HAP-1 (cell line): Measurements from ENCODE around the gene DOK4.

Experiments
- DNase-seq, 2 experiments: peaks; one replicate each; pipeline ENCODE4 v3.0.0-alpha.2; 2016 to 2020; ENCODE audit warnings: low spot score in 2 of 2
- H3K27me3 ChIP-seq: fragments of 250-450 bp; sonication (Bioruptor Pico); 2 replicates; pipeline ENCODE4 v1.5.1; 2020; ENCODE audit warnings: low read depth, mild to moderate bottlenecking, moderate library complexity
- H3K36me3 ChIP-seq: fragments of 250-450 bp; sonication (Bioruptor Pico); replicated peaks from 2 replicates; pipeline ENCODE4 v1.5.1; 2020; ENCODE audit warnings: mild to moderate bottlenecking
- H3K4me1 ChIP-seq: fragments of 250-450 bp; sonication (Bioruptor Pico); 2 replicates; pipeline ENCODE4 v1.5.1; 2020; ENCODE audit warnings: mild to moderate bottlenecking
- H3K4me3 ChIP-seq: fragments of 250-450 bp; sonication (Bioruptor Pico); 2 replicates; pipeline ENCODE4 v1.5.1; 2020; ENCODE audit warnings: mild to moderate bottlenecking, moderate library complexity
- H3K9me3 ChIP-seq: fragments of 250-450 bp; sonication (Bioruptor Pico); 2 replicates; pipeline ENCODE4 v1.5.1; 2020; ENCODE audit warnings: mild to moderate bottlenecking, moderate library complexity
- in situ Hi-C: fragments of 300-500 bp; cut with MboI; formaldehyde crosslinking; loops from 3 replicates; pipeline ENCODE4 v1.14.3; 2020; ENCODE audit warnings: low sequenced_read_pairs, inconsistent platforms, mixed read lengths

The DOK4 gene

DNA sequence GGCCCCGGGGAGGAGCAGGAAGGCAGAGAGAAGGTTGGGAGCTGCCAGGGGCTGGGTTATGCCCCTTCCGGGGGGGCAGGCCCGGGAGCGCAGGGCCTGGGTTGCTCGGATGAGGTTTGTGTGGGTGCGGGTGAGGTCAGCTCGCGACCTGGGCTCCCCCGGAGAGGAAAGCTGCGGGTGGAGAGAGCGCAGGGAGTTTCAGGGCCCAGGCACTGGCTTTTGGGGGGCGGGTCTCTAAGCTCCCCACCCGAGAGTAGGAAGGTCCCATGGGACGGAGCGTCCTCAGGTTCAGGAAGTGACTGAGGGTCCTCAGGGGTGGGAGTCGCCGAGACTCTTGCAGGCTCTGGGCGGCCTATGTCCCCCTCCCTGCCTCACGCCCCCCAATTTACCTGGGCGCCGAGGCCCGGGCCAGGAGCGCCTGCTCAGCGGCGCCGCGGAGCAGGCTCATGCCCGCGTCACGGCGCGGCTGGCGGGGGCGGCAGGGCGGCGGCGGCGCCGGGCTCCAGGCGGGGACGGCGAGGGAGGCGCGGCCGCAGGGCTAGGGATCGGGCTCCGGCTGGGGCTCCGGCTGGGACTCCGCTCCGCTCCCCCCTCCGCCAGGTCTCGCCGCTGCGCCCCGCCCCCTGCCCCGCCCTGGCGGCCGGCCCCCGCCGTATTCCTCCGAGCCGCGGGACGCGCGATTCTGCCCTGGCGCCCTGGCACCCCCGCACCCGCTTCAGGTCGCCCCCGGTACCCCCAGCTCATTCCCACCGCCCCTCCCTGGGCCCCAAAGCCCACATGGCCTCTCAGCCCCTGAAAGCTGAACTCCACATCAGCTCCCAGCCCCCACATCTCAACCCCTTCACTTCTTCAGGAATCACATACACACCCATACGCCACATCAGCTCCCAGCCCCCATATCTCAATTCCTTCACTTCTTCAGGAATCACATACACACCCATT is at the start of gene DOK4:
Gene DOK4 (minus strand): TSS at position 578 of the 942 bp plus-strand sequence. CDS start 6,986 bp downstream, outside the sequence.
- peaks cover 7% of the 10 kb centered on the region; the same call in 1 of the 2 replicates for H3K4me1 ChIP-seq
- no peaks in the 10 kb centered on the region for H3K27me3 ChIP-seq
- peak; percentile 74 to 90 for DNase-seq
- in situ Hi-C loops = no loop called here
- no peaks in the 10 kb centered on the region for H3K36me3 ChIP-seq
- peaks cover 4% of the 10 kb centered on the region; the same call in 1 of the 2 replicates for H3K9me3 ChIP-seq
- H3K4me3 ChIP-seq = peak within 1 kb of the TSS; percentile 48

DNA sequence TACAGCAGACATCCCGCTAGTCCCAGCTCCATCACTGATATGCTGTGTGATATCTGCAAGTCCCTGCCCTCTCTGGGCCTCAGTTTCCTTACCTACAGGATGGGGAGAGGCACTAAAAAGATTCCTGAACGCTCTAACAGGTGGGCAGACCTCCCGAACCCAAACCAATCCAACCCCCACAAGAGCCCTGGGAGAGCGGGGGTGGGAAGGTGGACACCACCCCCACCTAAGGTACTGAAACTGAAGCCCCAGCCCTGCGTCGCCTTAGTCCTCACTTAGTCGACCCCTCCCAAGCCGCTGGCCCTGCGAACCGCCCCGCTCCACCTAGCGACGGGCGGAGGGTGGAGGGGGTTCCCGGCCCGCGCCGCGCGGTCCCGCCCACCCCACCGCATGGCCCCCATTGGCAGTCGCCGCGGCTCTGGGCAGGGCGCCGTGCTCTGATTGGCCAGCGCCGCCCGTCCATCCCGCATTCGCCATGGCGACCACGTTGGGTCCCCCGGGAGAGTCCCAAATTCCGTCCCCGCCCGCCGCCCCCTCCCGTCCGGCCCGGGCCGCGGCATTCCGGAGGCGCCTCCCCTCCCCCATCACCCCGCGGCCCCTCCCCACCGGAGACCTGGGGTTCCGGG is 49.5 kb upstream of the DOK4 start:
- Histone ChIP-seq H3K4me3 (peak overlapping the region; percentile 56), H3K9me3 (no peaks in the 10 kb centered on the region), H3K27me3 (no peaks in the 10 kb centered on the region), H3K36me3 (no peaks in the 10 kb centered on the region), H3K4me1 (peaks cover 8% of the 10 kb centered on the region)
- in situ Hi-C loops = no loop called here
- peak; percentile 89 to 97 for DNase-seq

DNA sequence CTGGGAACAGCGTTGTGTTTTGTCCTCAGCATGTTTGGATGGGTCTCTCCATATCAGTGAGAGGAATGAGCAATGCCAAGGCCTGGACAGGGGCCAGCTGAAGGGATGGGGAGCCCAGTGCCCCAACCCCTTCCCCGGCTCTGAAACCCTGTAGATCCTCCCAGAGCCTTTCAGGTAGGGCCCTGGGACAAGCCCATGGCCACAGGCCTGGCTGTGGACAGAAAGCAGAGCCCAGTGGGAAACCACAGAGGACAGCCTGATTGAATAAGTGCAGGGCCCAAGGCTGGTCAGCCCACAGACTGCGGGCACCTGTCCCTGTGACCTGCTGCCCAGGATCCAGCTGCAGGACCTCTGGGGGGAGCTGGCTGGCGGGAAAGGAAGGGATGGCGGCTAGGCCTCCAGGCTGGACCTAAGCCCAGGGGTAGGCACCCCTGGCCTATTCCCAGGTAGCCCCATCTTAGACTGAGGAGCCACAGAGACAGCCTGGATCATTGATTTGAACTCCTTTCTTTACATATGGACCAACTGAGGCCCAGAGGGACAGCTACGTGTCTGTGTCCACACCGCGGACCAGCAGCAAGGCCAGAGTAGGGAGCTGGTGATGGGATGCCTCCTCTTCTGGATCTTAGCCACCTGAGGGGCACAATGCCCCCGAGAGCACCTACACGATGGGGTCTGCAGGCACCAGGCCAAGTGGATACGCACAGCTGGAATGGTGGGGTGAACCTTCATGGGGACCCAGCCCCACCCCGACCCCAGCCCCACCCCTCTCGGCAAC is 48.8 kb upstream of the DOK4 start:
- Histone ChIP-seq H3K4me3 (peak overlapping the region; percentile 56), H3K36me3 (no peaks in the 10 kb centered on the region), H3K4me1 (peaks cover 8% of the 10 kb centered on the region), H3K27me3 (no peaks in the 10 kb centered on the region), H3K9me3 (no peaks in the 10 kb centered on the region)
- no peak for DNase-seq
- in situ Hi-C loops = no loop called here

DNA sequence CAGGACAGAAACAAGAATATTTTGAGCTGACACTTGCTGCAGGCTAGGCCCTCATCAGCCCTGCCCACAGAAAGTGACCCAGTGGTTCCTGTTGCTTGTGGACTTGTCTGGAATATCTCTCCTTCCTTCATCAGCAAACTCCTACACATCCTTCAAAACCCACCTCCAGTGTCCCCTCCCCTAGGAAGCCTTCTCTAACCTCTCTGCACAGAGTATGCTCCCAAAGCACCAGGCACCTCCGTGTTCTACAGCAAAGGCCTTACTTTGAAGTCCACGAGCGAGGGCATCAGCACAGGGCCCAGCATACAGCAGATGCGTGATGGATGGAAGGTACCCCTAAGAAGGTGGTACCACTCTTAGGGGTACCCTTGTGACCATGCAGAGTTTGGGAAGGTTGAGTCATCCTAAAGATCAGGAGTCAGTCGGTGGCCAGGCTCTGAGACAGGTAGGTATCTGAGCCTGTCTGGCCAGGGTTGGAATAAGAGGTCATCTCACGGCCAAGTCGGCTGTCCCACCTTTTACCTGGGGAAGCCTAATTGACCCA is 48.1 kb upstream of the DOK4 start:
- Histone ChIP-seq H3K4me3 (no peak overlapping the region), H3K36me3 (no peaks in the 10 kb centered on the region), H3K27me3 (no peaks in the 10 kb centered on the region), H3K4me1 (peaks cover 8% of the 10 kb centered on the region), H3K9me3 (no peaks in the 10 kb centered on the region)
- DNase-seq = peak in 1 of 2 experiments; percentile 3
- in situ Hi-C loops = no loop called here

DNA sequence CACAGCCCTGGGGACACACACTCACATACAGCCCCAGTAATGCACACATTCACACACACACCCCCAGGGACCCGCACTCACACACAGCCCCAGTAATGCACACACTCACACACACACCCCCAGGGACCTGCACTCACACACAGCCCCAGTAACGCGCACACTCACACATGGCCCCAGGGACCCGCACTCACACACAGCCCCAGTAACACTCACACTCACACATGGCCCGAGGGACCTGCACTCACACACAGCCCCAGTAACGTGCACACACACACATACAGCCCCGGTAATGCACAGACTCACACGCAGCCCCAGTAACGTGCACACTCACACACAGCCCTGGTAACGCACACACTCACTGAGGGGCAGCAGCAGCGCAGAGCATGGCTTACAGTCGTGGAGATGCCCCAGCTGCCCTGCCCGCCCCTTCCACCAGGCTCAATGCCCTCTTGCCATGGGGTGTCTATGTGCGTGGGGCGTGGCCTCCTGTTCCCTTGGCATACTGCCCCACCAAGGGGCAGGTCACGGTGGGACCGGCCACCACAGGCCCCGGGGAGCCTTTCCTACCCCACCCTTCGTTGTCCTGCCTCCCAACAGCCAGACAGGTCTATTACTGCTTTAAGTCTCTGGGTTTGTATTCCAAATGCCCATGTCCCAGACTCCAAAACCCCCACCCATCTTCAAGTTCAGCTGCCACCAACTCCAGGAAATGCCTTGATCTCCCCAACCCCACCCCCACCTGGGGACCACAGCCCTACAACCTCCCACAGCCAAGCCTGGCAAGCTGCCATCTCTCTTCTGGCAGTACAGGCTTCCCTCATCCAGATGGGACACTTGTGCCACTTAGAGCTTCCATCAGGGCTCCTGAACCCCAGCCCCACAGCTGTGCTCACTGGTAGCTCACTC is 47.4 kb upstream of the DOK4 start:
- in situ Hi-C loops = no loop called here
- DNase-seq = peak in 1 of 2 experiments; percentile 39
- H3K4me3 ChIP-seq = no peak overlapping the region

DNA sequence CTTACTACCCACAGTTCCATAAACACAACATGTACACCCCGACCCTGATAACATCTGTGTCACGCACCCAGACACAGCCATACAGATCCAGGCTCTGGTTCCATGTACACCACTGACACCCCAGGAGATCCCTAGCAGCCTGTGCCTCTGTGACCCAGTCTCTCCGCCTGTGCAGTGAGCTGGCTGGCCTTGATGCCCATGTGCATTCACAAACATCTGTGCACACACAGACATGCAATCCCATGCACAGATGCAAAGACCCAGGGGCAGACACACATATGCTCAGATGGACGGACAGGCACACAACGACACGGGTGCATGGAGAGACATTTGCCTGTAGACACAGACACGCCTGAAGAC is 46.0 kb upstream of the DOK4 start:
- Histone ChIP-seq H3K27me3 (no peaks in the 10 kb centered on the region), H3K36me3 (no peaks in the 10 kb centered on the region), H3K4me3 (no peak overlapping the region), H3K4me1 (peaks cover 5% of the 10 kb centered on the region), H3K9me3 (no peaks in the 10 kb centered on the region)
- no peak for DNase-seq
- in situ Hi-C loops = no loop called here

More for the DNA sequence above, 47.4 kb upstream of the DOK4 start:
- Histone ChIP-seq H3K27me3 (no peaks in the 10 kb centered on the region), H3K36me3 (no peaks in the 10 kb centered on the region), H3K4me1 (peaks cover 8% of the 10 kb centered on the region), H3K9me3 (no peaks in the 10 kb centered on the region)

DNA sequence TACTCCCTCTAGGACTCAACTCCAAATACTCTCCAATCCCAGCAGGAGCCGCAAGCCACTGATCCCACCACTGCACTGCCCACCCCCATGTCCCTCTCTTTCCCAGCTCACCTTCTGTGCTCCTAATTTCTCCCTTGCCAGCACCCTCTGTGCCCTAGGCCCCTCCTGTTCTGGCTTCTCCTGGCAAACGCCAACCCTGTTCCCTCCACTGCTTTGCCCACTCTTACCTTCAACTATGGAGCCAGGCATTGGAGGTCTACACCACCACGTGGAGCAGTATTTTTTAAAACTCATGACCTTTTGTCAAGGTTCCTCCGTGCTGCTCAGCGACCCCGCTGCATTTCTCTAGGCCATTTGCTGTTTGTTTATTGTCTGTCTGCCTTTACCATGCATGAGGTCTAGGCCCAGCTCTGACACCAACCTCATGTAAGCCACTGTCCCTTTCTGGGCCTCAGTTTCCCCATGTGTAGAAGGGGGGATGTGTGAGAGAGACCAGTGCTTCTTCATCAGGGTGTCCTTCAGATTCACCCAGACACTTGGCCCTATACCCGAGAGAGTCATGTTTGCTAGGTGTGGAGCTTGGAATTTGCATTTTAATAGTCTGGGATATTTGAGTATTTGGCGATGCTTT is 45.5 kb upstream of the DOK4 start:
- peaks cover 2% of the 10 kb centered on the region for H3K4me1 ChIP-seq

DNA sequence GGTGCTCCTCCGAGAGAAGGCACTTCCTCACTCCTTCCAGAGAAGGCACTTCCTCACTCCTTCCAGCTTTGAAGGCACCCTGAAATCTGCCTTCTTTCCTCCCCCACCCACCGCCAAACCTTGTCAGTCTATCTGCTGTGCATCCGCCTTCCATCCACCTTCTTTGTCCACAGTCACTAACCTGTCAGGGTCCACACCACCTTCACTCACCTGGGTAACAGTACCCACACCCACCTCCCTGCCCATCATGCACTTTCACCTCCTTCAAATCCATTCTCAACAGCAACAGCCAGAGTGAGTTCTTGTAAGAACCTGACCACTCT is 44.9 kb upstream of the DOK4 start:
- Histone ChIP-seq H3K4me1 (no peaks in the 10 kb centered on the region), H3K9me3 (no peaks in the 10 kb centered on the region), H3K27me3 (no peaks in the 10 kb centered on the region), H3K4me3 (no peak overlapping the region), H3K36me3 (no peaks in the 10 kb centered on the region)
- peak in 1 of 2 experiments; percentile 1 for DNase-seq
- in situ Hi-C loops = no loop called here

More for the DNA sequence above, 45.5 kb upstream of the DOK4 start:
- Histone ChIP-seq H3K4me3 (no peak overlapping the region), H3K27me3 (no peaks in the 10 kb centered on the region), H3K9me3 (no peaks in the 10 kb centered on the region), H3K36me3 (no peaks in the 10 kb centered on the region)
- peak in 1 of 2 experiments; percentile 3 for DNase-seq
- in situ Hi-C loops = no loop called here

DNA sequence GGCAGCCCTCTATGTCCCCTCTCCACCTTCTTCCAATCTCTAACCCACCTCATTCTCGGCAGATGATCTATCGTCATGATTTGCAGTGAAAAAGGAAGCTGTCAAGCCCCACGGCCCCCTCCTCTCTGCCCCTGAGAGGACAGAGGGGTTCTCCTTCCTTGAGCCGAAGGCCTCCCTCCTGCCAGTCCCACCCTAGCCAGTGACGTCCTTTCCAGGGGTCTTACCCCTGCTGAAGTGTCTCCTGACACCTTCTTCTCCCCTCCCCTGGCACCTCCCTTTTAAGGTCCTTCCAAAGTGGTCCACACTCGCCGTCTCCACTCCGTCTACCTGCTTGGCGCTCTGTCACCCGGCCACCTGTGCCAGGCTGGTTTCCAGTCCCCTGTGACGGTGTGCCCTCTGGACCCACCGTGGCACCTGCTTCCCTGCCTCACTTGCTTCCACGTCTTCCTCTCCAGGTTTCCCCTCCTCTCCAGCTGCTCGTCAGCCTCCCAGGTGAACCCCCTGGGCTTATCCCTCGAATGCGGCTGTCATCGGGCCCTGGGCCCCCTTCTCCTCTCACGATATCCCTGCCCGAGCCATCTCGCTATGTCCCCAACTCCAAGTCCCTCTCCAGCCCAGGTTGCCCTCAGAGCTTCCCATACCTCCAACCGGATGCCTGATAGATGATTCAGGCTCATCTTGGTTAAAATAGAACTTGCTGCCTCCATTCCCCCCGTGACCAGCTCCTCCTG is 44.4 kb upstream of the DOK4 start:
- Histone ChIP-seq H3K4me3 (no peak overlapping the region), H3K27me3 (no peaks in the 10 kb centered on the region), H3K4me1 (no peaks in the 10 kb centered on the region), H3K9me3 (no peaks in the 10 kb centered on the region), H3K36me3 (no peaks in the 10 kb centered on the region)
- in situ Hi-C loops = no loop called here
- peak in 1 of 2 experiments; percentile 6 for DNase-seq

DNA sequence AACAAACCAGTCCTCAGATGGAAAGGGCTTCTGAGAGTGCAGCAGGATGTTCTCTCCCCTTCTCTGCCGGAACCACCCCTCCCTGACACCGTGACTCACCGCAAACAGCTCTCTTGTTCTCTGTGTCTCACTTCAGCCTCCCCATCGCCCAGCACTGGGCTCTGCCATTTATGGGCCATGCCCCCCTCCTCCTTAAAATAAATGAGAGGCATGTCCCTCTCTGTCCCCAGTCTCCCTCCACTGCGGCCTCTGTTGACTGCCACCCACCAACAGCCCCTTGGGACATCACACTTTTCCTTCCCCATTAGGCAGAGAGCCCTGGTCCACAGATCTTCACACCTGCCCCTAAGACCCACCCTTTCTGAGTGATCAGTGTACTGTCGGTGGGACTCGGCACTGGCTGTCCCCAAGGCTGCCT is 43.8 kb upstream of the DOK4 start:
- Histone ChIP-seq H3K4me3 (no peak overlapping the region), H3K4me1 (no peaks in the 10 kb centered on the region), H3K36me3 (no peaks in the 10 kb centered on the region), H3K27me3 (no peaks in the 10 kb centered on the region), H3K9me3 (no peaks in the 10 kb centered on the region)
- in situ Hi-C loops = no loop called here
- DNase-seq = peak in 1 of 2 experiments; percentile 6

DNA sequence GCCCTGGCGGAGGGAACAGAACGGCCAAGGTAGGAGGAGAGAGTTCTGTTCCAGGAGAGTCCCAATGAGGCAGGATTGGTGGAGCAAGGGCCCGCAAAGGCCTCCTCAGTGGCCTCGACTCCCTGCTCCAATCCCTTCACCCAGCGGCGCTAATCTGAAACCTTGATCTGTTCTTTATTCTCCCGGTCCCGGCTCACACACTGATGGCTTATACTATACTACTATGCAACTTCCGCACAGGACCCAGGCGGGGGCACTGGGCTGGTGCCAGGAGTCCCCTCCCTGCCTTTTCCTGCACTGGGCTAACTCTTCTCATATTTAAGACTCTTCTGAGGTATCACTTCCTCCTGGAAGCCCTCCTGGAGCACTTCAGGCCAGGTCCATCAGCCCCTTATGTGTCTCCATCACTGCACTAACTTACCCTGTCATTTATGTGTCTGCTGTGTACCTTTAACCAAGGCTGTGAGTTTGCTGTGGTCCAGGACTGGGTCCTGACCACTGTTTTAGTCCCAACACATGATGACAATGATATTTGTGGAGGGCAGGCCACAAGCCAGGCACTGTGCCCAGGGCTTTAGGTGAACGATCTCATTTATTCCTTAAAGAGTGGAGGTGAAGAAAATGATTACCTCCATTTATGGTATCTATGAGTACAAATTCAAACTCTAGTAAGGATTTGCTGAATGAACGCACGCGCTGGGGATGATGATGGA is 43.3 kb upstream of the DOK4 start:
- no peaks in the 10 kb centered on the region for H3K27me3 ChIP-seq
- DNase-seq = no peak
- H3K4me3 ChIP-seq = no peak overlapping the region
- in situ Hi-C loops = no loop called here
- no peaks in the 10 kb centered on the region for H3K4me1 ChIP-seq
- H3K36me3 ChIP-seq = no peaks in the 10 kb centered on the region
- no peaks in the 10 kb centered on the region for H3K9me3 ChIP-seq
